ENCODE measurements around the gene ITPKB. TPM values are rescaled to one million over a fixed set of nuclear protein-coding genes. Genes with fewer than 3 reads are reported as not detected.
A peak's percentile ranks its signal among the peaks of the same experiment; 100 is the strongest.

Gene ITPKB
- total RNA-seq, 1 donor: 6.2 TPM

DNA sequence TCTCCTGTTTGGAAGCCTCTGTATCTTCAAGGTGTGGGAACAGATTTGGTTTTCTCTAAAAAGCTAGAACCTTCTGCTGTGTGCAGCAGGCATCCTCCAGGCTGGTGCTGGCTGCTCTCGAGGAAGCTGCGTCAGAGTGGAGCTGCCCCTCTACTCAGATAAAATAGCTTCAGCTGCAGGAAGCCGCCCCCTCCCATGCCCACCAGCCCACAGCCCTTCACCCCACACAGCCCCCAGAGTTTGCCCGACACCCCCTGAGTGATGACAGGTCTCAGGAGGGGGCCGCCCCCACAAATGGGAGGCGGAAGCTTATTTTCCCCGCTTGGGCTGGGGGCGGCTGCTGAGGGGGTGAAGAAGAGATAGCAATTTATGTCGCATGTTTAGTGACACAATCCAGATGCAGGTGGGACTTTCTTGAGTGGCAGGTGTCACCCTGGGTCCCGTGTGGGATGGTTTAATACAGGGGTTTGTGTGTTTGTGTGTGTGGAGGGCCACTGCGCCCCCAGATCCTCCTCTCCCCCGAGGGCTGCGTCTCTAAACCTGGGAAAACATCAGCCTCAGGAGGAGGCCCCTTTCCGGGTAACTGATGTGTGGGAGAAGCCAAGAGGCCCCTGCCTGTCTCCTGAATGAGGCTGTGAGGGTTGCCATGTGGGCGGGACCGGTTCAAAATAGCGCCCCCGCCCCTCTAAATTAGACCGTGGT is 135.1 kb downstream of the ITPKB start:
- H3K4me2 ChIP-seq (ENCODE audit: insufficient read depth, low read length): no peak overlapping the region
- no peak overlapping the region for H3K27ac ChIP-seq (ENCODE audit: low read depth, low read length)
- H3K79me2 ChIP-seq (ENCODE audit: insufficient read depth, low read length): no peaks in the 10 kb centered on the region
- H3K27me3 ChIP-seq (ENCODE audit: insufficient read depth, low read length): no peaks in the 10 kb centered on the region
- TF ChIP-seq, protein P1, sequence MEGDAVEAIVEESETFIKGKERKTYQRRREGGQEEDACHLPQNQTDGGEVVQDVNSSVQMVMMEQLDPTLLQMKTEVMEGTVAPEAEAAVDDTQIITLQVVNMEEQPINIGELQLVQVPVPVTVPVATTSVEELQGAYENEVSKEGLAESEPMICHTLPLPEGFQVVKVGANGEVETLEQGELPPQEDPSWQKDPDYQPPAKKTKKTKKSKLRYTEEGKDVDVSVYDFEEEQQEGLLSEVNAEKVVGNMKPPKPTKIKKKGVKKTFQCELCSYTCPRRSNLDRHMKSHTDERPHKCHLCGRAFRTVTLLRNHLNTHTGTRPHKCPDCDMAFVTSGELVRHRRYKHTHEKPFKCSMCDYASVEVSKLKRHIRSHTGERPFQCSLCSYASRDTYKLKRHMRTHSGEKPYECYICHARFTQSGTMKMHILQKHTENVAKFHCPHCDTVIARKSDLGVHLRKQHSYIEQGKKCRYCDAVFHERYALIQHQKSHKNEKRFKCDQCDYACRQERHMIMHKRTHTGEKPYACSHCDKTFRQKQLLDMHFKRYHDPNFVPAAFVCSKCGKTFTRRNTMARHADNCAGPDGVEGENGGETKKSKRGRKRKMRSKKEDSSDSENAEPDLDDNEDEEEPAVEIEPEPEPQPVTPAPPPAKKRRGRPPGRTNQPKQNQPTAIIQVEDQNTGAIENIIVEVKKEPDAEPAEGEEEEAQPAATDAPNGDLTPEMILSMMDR (IDR thresholded peaks at IDR 0.05; ENCODE audit: extremely low read depth, low read depth, low read length): no peak
- peaks cover 14% of the 10 kb centered on the region for H3K4me1 ChIP-seq (ENCODE audit: insufficient read depth, low read length)
- H3K4me3 ChIP-seq (ENCODE audit: insufficient read depth, low read length): no peak overlapping the region
- no peaks in the 10 kb centered on the region for H4K20me1 ChIP-seq (ENCODE audit: insufficient read depth, low read length)
- H2AFZ ChIP-seq (ENCODE audit: low read length): no peak overlapping the region
- DNase-seq (ENCODE audit: insufficient read length, low spot score, missing footprints): peak; percentile 53
- no peaks in the 10 kb centered on the region for H3K36me3 ChIP-seq (ENCODE audit: insufficient read depth, low read length)
- no peaks in the 10 kb centered on the region for H3K9me3 ChIP-seq (ENCODE audit: low read depth, low read length)

DNA sequence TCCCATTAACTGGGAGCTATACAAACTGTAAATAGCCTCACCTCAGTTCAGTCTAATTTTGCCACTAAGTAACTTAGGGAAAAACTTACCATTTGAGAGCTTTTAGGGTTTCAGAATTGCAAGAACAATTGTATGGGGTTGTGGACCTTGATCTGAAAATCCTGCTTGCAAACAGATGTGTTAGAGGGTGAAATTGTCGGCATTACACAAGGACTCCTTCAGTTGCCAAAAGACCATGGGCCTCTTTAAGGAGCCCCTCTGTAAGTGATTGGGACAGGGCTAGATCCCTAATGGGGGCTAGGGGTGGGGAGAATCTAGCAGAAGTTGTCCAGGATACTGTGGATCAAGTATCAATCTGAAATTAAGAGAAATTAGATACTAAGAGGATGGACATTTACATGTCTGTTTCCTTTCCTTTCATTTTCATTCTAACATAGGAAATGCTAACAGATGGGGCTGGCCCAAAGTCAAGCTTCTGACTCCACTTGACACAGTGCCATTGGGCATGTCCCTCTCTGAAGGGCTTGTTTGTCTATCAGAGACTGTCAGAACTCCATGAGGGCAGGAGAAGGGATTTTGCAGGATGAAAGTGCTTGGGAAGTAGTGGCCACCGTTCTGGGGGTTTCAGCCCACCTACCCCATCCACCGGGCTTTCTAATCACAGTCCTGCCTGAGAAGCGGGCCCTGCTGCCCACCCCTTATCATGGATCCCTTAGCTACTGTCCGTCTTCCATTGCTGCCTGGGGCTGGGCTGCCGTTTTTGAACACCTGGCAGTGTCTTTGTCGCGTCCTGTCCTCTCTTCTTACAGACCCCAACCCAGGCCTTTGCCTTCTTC is 135.8 kb downstream of the ITPKB start:
- no peaks in the 10 kb centered on the region for H4K20me1 ChIP-seq (ENCODE audit: insufficient read depth, low read length)
- H3K4me1 ChIP-seq (ENCODE audit: insufficient read depth, low read length): peaks cover 14% of the 10 kb centered on the region
- no peaks in the 10 kb centered on the region for H3K9me3 ChIP-seq (ENCODE audit: low read depth, low read length)
- no peaks in the 10 kb centered on the region for H3K27me3 ChIP-seq (ENCODE audit: insufficient read depth, low read length)
- no peaks in the 10 kb centered on the region for H3K36me3 ChIP-seq (ENCODE audit: insufficient read depth, low read length)
- no peaks in the 10 kb centered on the region for H3K79me2 ChIP-seq (ENCODE audit: insufficient read depth, low read length)
- DNase-seq (ENCODE audit: insufficient read length, low spot score, missing footprints): peak; percentile 93
- H3K4me2 ChIP-seq (ENCODE audit: insufficient read depth, low read length): peak overlapping the region; percentile 88
- peak overlapping the region; percentile 63 for H3K4me3 ChIP-seq (ENCODE audit: insufficient read depth, low read length)
- peak overlapping the region; percentile 43 for H3K27ac ChIP-seq (ENCODE audit: low read depth, low read length)
- peak overlapping the region; percentile 81 for H2AFZ ChIP-seq (ENCODE audit: low read length)
- TF ChIP-seq, protein P1 (IDR thresholded peaks at IDR 0.05; ENCODE audit: extremely low read depth, low read depth, low read length): no peak

GRCh38 chr1:226602186-226603021 is 136.7 kb downstream of the ITPKB start:
- Histone ChIP-seq H3K27ac (ENCODE audit: low read depth, low read length) (peak overlapping the region; percentile 43), H3K4me3 (ENCODE audit: insufficient read depth, low read length) (peak overlapping the region; percentile 63), H3K4me2 (ENCODE audit: insufficient read depth, low read length) (peak overlapping the region; percentile 88)

More at GRCh38 chr1:226602186-226603021, 136.7 kb downstream of the ITPKB start:
- Histone ChIP-seq H3K36me3 (ENCODE audit: insufficient read depth, low read length) (no peaks in the 10 kb centered on the region), H3K4me1 (ENCODE audit: insufficient read depth, low read length) (peaks cover 14% of the 10 kb centered on the region), H2AFZ (ENCODE audit: low read length) (peak overlapping the region; percentile 81), H4K20me1 (ENCODE audit: insufficient read depth, low read length) (no peaks in the 10 kb centered on the region), H3K9me3 (ENCODE audit: low read depth, low read length) (no peaks in the 10 kb centered on the region), H3K27me3 (ENCODE audit: insufficient read depth, low read length) (no peaks in the 10 kb centered on the region), H3K79me2 (ENCODE audit: insufficient read depth, low read length) (no peaks in the 10 kb centered on the region)
- TF ChIP-seq, protein P1 (IDR thresholded peaks at IDR 0.05; ENCODE audit: extremely low read depth, low read depth, low read length): no peak
- DNase-seq (ENCODE audit: insufficient read length, low spot score, missing footprints): peak; percentile 97
